Fibroblast of lung (primary cell): ENCODE data around the gene CARMIL1. TPM values are rescaled to one million over a fixed set of nuclear protein-coding genes. Genes with fewer than 3 reads are reported as not detected.

ENCODE experiments used
- DNase-seq, 2 donors: peaks; one replicate each; pipeline versions ENCODE4 v3.0.0 to v3.0.0-alpha.2; 2010; ENCODE audit warnings: low read depth in 2 of 2
- H2AFZ ChIP-seq: 2 replicates; pipeline ENCODE4 v1.5.1; 2012; ENCODE audit warnings: low read length, control low read depth, inconsistent platforms
- H3K27ac ChIP-seq: 2 replicates; pipeline ENCODE4 v1.5.1; 2011; ENCODE audit warnings: low read length, control low read depth; ENCODE audit not compliant: insufficient read depth
- H3K27me3 ChIP-seq: 2 replicates; pipeline ENCODE4 v1.5.1; 2011; ENCODE audit warnings: mild to moderate bottlenecking, low read length; ENCODE audit not compliant: control insufficient read depth, insufficient read depth
- H3K36me3 ChIP-seq: 2 replicates; pipeline ENCODE4 v1.5.1; 2011; ENCODE audit warnings: low read length; ENCODE audit not compliant: control insufficient read depth, insufficient read depth
- H3K4me1 ChIP-seq: 2 replicates; pipeline ENCODE4 v1.5.1; 2011; ENCODE audit warnings: low read length; ENCODE audit not compliant: control insufficient read depth, insufficient read depth; ENCODE audit errors: extremely low read depth
- H3K4me2 ChIP-seq: 2 replicates; pipeline ENCODE4 v1.5.1; 2011; ENCODE audit warnings: low read length, control low read depth; ENCODE audit not compliant: insufficient read depth; ENCODE audit errors: extremely low read depth
- H3K4me3 ChIP-seq, 4 experiments: fragments of 200-600 bp in 1 of 4; sonication (generic) in 1 of 4; replicated peaks in 1 of 4; 2 replicates each; pipeline ENCODE4 v1.5.1; 2011 to 2016; ENCODE audit warnings: low read length in 4 of 4, low read depth in 3 of 4, mild to moderate bottlenecking in 3 of 4, control low read depth in 2 of 4, inconsistent platforms in 1 of 4, mixed read lengths in 1 of 4; ENCODE audit not compliant: insufficient read depth in 1 of 4; ENCODE audit errors: control extremely low read depth in 1 of 4
- H3K79me2 ChIP-seq: 2 replicates; pipeline ENCODE4 v1.5.1; 2012; ENCODE audit warnings: mild to moderate bottlenecking, low read length, inconsistent platforms; ENCODE audit not compliant: control insufficient read depth, insufficient read depth
- H3K9ac ChIP-seq: 2 replicates; pipeline ENCODE4 v1.5.1; 2011; ENCODE audit warnings: mild to moderate bottlenecking, low read length, control low read depth; ENCODE audit not compliant: insufficient read depth
- H3K9me3 ChIP-seq: 2 replicates; pipeline ENCODE4 v1.5.1; 2012; ENCODE audit warnings: low read depth, low read length; ENCODE audit not compliant: control insufficient read depth, insufficient read depth
- H4K20me1 ChIP-seq: 2 replicates; pipeline ENCODE4 v1.5.1; 2011; ENCODE audit warnings: low read length; ENCODE audit not compliant: control insufficient read depth, insufficient read depth; ENCODE audit errors: extremely low read depth
- EZH2 ChIP-seq: IDR thresholded peaks from 2 replicates; pipeline ENCODE4 v1.5.1; 2012; ENCODE audit warnings: low read length, control low read depth, mild to moderate bottlenecking; ENCODE audit errors: missing control alignments
- polyA plus RNA-seq, 2 donors: library from polyadenylated mRNA; depleted of rRNA in 1 of 2; stranded (reverse) in 1 of 2; unstranded in 1 of 2; fragments of >200 nt; gene quantifications; 2 replicates each; pipeline ENCODE4 v1.2.1, GENCODE V29; 2011 to 2012; ENCODE audit warnings: missing spikeins in 1 of 2
- total RNA-seq: library from RNA; depleted of rRNA; stranded (reverse); fragments of >200 nt; gene quantifications from 2 replicates; pipeline ENCODE4 v1.2.1, GENCODE V29; 2014
- TF ChIP-seq, protein P1 (sequence below), 2 donors: IDR thresholded peaks in 1 of 2; conservative IDR thresholded peaks in 1 of 2; 1 replicate in 1 of 2; 2 replicates in 1 of 2; pipeline ENCODE4 v1.5.1; 2011 to 2012; ENCODE audit warnings: low read length in 2 of 2, control low read depth in 1 of 2, inconsistent platforms in 1 of 2, low read depth in 1 of 2, mild to moderate bottlenecking in 1 of 2

Gene CARMIL1
- total and polyA plus RNA-seq, 2 donors (not counting 1 experiment from before 2014, with no cell fraction given) = 10.2 to 12.5 TPM

DNA sequence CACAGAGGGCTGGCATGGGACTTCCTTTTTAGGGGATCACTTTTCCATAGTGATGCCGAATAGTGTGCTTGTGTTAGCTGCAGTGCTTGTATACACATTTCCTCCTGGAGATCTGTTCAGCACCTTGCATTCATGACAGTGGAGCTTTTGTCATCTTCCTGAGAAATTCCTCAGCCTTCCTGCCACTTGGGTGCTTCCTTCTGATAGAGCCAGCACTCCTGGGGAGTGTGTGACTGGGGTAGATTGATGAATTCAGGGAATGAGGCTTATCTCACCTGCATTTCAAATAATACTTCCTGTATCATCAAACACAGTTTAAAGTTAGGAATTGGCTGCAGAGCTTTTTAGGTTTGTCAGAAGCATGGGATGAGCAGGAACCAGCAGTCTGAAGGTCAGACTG is 324.1 kb downstream of the CARMIL1 start:
- H3K27me3 ChIP-seq = no peaks in the 10 kb centered on the region
- no peak overlapping the region for H3K9ac ChIP-seq
- TF ChIP-seq EZH2 = no peak
- TF ChIP-seq, protein P1, sequence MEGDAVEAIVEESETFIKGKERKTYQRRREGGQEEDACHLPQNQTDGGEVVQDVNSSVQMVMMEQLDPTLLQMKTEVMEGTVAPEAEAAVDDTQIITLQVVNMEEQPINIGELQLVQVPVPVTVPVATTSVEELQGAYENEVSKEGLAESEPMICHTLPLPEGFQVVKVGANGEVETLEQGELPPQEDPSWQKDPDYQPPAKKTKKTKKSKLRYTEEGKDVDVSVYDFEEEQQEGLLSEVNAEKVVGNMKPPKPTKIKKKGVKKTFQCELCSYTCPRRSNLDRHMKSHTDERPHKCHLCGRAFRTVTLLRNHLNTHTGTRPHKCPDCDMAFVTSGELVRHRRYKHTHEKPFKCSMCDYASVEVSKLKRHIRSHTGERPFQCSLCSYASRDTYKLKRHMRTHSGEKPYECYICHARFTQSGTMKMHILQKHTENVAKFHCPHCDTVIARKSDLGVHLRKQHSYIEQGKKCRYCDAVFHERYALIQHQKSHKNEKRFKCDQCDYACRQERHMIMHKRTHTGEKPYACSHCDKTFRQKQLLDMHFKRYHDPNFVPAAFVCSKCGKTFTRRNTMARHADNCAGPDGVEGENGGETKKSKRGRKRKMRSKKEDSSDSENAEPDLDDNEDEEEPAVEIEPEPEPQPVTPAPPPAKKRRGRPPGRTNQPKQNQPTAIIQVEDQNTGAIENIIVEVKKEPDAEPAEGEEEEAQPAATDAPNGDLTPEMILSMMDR (conservative IDR thresholded peaks at IDR 0.05 in 1 of 2, IDR thresholded peaks at IDR 0.05 in 1 of 2; ENCODE audit: low read depth in 1 of 2, low read length in 2 of 2) = no peak
- no peaks in the 10 kb centered on the region for H3K9me3 ChIP-seq
- H3K36me3 ChIP-seq = no peaks in the 10 kb centered on the region
- no peak overlapping the region for H3K4me3 ChIP-seq
- H4K20me1 ChIP-seq = no peaks in the 10 kb centered on the region
- H3K4me1 ChIP-seq = no peaks in the 10 kb centered on the region
- H3K27ac ChIP-seq = no peak overlapping the region
- H3K4me2 ChIP-seq = no peak overlapping the region
- no peaks in the 10 kb centered on the region for H3K79me2 ChIP-seq
- DNase-seq = no peak
- no peak overlapping the region for H2AFZ ChIP-seq

DNA sequence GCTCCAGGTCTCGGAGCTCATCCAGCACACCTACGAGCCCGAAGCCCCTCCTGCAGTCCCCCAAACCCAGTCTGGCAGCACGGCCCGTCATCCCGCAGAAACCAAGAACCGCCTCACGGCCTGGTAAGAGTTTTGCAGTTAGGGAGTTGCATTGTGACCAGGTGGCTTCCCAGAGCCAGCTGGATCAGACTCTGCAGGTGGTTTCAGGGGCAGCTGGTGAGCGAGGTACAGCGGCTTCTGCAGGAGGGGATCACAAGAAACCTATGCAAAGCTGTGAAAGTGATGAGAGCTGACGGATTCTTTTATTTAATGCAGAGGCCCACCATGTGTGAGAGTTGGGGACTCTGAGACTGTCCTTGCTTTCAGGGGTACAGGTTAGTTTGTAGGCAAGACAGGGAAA is 327.0 kb downstream of the CARMIL1 start:
- H3K4me3 ChIP-seq = no peak overlapping the region
- no peak overlapping the region for H3K4me2 ChIP-seq

DNA sequence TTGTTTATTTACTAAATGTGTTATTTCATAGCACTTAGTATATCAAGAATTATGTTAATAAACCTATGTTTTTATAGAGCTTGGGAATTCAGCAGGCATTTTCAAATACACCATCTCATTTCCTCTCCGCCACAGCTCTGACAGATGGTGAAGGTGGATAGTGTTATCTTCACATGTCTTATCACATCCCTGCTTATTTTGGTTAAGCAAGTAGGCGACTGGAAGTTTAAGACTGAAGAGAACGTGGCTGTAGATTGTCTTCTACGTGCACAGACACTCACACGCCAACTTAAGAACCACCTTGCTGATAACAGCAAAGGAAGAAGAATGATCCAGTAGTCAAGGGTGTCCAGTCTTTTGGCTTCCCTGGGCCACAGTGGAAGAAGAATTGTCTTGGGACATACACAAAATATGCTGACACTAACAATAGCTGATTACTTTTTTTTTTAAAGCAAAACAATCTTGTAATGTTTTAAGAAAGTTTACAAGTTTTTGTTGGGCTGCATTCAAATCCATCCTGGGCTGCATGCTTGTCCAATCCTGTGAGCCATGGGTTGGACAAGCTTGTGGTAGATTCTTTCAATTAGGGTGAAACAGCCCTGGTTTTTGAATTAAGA is 329.5 kb downstream of the CARMIL1 start:
- H3K27ac ChIP-seq = no peak overlapping the region
- H3K4me2 ChIP-seq = no peak overlapping the region
- no peaks in the 10 kb centered on the region for H3K4me1 ChIP-seq
- TF ChIP-seq EZH2 = no peak
- TF ChIP-seq, protein P1 (conservative IDR thresholded peaks at IDR 0.05 in 1 of 2, IDR thresholded peaks at IDR 0.05 in 1 of 2; ENCODE audit: low read depth in 1 of 2, low read length in 2 of 2) = no peak
- H3K9me3 ChIP-seq = no peaks in the 10 kb centered on the region
- H3K36me3 ChIP-seq = no peaks in the 10 kb centered on the region
- H3K27me3 ChIP-seq = no peaks in the 10 kb centered on the region
- H3K4me3 ChIP-seq = no peak overlapping the region
- H3K9ac ChIP-seq = no peak overlapping the region
- H3K79me2 ChIP-seq = no peaks in the 10 kb centered on the region
- DNase-seq = no peak
- no peak overlapping the region for H2AFZ ChIP-seq
- no peaks in the 10 kb centered on the region for H4K20me1 ChIP-seq

More for the DNA sequence above, 327.0 kb downstream of the CARMIL1 start:
- no peak for TF ChIP-seq EZH2
- TF ChIP-seq, protein P1 (conservative IDR thresholded peaks at IDR 0.05 in 1 of 2, IDR thresholded peaks at IDR 0.05 in 1 of 2; ENCODE audit: low read depth in 1 of 2, low read length in 2 of 2) = no peak
- Histone ChIP-seq H3K79me2 (no peaks in the 10 kb centered on the region), H3K9ac (no peak overlapping the region), H3K27me3 (no peaks in the 10 kb centered on the region), H3K36me3 (no peaks in the 10 kb centered on the region), H4K20me1 (no peaks in the 10 kb centered on the region), H3K27ac (no peak overlapping the region), H3K9me3 (no peaks in the 10 kb centered on the region), H3K4me1 (no peaks in the 10 kb centered on the region), H2AFZ (no peak overlapping the region)
- DNase-seq = no peak
